ENCODE data around the gene KIAA0513.

GRCh38 chr16:85078952-85079351 lies 51.4 kb downstream of the KIAA0513 start:
- no peak for TF ChIP-seq CREB1 (CRISPR knock-in tag; IDR thresholded peaks at IDR 0.05)
- no peak for TF ChIP-seq FOXK1 (CRISPR knock-in tag; IDR thresholded peaks at IDR 0.05)
- TF ChIP-seq, protein P1, sequence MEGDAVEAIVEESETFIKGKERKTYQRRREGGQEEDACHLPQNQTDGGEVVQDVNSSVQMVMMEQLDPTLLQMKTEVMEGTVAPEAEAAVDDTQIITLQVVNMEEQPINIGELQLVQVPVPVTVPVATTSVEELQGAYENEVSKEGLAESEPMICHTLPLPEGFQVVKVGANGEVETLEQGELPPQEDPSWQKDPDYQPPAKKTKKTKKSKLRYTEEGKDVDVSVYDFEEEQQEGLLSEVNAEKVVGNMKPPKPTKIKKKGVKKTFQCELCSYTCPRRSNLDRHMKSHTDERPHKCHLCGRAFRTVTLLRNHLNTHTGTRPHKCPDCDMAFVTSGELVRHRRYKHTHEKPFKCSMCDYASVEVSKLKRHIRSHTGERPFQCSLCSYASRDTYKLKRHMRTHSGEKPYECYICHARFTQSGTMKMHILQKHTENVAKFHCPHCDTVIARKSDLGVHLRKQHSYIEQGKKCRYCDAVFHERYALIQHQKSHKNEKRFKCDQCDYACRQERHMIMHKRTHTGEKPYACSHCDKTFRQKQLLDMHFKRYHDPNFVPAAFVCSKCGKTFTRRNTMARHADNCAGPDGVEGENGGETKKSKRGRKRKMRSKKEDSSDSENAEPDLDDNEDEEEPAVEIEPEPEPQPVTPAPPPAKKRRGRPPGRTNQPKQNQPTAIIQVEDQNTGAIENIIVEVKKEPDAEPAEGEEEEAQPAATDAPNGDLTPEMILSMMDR (IDR thresholded peaks at IDR 0.05): no peak
- TF ChIP-seq TCF7 (CRISPR knock-in tag; IDR thresholded peaks at IDR 0.05; ENCODE audit: low read depth): no peak
- TF ChIP-seq USF2 (CRISPR knock-in tag; IDR thresholded peaks at IDR 0.05): no peak

Measured in WTC11 (cell line).